NCI-H526 (cell line): Measurements from ENCODE around the gene QRICH2.
"Not testable (repeated sequence)": the region's sequence is repeated elsewhere in the genome, so short reads cannot be mapped to it uniquely, and the experiment has no call there.

ENCODE experiments used
- DNase-seq, 2 experiments: peaks; one replicate each; lab custom pipeline; 2025; lab: John Stamatoyannopoulos, UW

The QRICH2 gene

DNA sequence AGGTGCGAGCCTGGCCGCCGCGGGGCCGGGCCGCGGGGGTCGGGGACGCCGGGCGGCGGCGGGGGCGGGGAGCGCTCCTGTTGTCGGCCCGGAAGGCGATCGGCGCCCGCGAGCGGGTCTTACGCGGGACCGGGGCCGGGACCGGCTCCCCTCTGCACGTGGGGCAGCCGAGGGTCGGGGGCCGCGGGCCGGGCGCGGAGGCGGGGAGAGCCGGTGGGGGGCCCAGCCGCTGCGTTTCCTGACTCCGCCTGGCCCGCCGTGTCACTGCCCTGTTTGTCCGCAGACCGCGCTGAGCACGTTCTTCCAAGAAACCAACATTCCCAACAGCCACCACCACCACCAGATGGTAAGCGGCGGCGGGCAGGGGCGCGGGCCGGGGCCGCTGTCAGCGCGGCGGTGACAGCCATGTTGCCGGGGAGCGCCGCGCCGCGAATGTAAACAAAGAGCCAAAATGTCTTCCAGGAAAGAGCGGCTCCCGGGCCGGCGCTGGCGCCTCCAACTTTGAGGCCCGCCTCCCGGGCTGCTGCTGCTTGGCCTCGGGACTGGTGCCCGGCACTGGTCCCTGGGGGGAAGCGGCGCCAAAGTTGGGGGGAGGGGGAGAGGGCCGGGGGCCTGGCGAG lies 42.3 kb downstream of the QRICH2 start:
- peak in 1 of 2 experiments; percentile 72 for DNase-seq

DNA sequence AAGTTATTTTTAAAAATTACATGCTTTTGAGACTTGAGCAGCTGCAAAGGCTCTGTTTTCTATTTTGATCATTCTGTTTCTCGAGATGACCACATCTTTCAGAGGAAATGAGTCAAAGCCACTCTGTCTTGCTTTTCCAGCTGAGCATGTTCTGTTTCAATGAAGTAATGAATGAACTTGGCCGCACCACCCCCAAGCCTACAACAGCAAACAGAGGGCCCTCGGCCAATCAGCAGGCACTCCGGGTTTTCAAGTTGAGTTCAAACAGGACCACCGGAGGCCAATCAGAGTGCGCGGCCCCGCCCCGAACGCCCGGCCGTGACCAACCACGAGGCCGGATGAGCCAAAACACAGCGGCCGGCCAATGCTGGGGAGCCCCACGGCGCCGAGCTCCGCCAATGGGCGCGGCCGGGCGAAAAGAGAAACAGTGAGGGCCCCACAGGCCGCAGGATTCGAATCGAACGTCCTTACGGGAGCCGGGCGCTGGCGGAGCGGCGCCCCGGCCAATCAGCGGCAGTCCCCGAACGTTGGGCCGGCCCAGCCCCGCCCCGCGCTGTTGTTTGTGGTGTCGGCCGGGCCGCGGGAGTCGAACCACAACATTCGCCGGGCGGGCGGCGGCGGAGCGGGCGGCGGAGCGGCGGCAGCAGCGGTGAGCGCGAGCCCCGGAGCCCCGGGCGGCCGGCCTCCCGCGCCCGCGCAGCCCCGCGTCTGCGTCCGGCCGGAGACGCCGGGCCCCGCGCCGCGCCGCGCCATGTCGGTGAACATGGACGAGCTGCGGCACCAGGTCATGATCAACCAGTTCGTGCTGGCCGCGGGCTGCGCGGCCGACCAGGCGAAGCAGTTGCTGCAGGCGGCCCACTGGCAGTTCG lies 43.1 kb downstream of the QRICH2 start, which contains the start of gene UBALD2:
Gene UBALD2 (plus strand): TSS at position 594 of the 869 bp plus-strand sequence. CDS start 158 bp downstream, at position 752.
- DNase-seq: peak; percentile 96 to 99

DNA sequence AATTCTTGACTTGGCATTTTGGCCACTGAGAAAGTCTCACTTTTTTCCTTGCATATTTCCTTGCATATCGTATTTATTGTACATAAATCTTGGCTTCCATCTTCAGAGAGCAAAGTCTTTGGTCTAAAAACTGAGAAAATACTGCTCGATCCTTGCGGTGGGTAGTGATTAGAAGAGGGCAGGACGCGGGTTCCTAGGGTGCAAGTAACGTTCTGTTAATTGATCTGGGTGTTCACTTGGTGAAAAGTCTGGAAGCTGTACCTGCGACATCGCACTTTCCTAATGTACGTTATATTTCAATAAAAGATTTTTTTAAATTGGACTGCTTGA lies 43.7 kb downstream of the QRICH2 start:
- DNase-seq: no peak

DNA sequence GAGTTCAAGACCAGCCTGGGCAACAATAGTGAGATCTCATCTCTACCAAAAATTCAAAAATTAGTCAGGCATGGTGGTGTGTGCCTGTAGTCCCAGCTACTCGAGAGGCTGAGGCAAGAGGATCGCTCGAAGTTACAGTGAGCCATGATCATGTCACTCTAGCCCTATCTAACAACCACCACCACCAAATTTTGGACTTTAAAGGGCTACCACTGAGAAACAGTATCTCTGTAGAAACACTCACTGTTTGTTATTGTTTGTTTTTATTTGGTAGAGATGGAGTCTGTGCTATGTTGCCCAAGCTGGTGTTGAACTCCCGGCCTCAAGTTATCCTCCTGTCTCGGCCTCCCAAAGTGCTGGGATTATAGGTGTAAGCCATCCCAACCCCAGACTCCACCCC lies 44.2 kb downstream of the QRICH2 start:
- DNase-seq: no peak

DNA sequence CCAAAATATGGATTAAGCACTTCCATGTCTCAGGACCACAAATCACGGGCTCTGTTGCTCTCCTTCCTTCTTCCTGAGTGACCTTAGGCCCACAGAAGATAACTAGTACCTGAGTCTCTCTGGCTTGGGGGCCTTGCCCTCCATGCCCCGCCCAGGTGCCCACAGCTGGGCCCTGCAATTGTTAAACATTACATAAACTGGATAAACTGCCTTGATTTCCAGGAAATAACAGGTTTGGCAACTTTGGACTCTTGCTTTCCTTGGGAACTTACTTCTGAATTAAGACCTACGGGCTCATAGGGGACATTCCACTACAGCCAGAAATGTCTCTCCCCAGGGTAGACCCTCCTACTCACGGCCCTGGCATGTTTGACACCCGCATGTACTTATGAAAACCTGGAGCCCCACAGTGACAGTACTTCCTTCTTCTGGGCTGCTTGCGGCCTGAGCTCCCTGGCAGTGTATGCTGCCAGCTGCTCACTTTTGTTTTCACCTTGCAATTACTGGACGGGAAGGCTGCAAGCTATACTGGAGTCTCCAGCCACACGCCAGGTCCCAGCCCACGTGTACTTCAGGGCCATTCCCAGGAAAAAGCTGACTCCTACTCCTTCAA lies 45.2 kb downstream of the QRICH2 start:
- peak in 1 of 2 experiments; percentile 48 for DNase-seq

DNA sequence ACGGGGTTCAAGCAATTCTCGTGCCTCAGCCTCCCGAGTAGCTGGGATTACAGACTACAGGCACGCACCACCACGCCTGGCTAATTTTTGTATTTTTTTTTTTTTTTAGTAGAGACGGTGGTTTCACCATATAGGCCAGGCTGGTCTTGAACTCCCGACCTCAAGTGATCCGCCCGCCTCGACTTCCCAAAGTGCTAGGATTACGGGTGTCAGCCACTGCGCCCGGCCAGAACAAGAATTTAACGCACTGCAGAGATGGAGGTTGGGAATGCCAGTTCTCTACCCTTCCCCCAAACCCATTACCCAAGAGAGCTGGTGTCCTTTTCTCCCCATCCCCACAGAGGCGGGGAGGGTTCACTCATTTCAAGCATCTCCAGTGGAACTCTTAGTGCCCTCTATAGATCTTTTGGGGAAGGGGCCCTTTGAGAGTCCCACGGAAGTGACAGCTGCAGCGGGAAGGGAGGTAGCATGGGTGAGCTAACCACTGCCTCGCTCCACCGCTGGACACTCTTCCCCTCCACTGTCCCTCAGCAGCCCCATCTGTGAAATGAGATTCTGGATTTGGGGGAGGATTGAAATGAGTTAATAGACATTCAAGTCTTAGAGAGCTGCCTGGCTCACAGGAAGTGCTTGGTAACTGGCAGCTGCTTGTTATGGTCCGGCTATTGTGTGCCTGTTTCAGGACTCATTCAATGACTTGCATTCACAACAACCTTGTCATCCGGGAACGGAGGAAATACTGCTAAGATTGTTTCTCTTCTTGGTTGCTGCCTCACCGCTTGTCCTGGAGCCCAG lies 46.5 kb downstream of the QRICH2 start:
- no peak for DNase-seq

DNA sequence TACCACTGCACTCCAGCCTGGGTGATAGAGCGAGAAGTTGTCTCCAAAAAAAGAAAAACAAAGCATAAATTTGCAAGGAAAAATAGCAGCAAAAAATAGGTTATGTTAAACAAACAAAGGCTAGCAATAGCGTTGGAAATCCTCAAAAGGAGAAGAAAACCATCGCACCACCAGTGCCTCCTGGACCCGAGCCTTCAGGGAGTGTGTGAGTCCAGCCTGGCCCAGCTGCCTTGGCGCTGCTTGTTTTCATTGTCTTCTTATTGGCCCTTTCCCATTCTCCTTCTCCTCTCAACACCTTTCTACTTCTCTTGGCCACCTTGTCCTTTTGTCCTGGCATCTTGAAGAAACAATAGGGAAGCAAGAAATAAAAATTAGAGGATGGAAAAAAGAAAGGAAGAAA lies 47.4 kb downstream of the QRICH2 start:
- no peak for DNase-seq

DNA sequence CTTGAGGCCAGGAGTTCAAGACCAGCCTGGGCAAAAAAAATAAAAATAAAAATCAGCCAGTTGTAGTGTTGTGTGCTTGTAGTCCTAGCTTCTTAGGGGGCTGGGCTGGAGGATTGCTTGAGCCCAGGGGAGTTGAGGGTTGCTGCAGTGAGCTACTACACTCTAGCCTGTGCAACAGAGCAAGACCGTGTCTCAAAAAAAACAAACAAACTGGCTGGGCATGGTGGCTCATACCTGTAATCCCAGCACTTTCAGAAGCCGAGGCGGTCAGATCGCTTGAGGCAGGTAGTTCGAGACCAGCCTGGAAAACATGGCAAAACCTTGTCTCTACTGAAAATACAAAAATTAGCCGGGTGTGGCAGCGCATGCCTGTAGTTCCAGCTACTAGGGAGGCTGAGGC lies 47.9 kb downstream of the QRICH2 start:
- DNase-seq: no peak

DNA sequence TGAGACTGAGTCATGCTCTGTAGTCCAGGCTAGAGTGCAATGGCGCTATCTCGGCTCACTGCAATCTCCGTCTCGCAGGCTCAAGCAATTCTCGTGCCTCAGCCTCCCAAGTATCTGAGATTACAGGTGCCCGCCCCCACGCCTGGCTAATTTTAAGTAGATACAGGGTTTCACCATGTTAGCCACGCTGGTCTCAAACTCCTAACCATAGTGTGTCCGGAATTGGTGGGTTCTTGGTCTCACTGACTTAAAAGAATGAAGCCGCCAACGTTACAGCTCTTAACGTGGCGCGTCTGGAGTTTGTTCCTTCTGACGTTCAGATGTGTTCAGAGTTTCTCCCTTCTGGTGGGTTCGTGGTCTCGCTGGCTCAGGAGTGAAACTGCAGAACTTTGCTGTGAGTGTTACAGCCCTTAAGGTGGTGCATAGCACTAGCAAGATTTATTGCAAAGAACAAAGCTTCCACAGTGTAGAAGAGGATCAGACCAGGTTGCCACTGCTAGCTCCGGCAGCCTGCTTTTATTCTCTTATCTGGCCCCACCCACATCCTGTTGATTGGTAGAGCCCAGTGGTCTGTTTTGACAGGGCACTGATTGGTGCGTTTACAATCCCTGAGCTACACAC lies 51.5 kb downstream of the QRICH2 start:
- not testable (repeated sequence) for DNase-seq

DNA sequence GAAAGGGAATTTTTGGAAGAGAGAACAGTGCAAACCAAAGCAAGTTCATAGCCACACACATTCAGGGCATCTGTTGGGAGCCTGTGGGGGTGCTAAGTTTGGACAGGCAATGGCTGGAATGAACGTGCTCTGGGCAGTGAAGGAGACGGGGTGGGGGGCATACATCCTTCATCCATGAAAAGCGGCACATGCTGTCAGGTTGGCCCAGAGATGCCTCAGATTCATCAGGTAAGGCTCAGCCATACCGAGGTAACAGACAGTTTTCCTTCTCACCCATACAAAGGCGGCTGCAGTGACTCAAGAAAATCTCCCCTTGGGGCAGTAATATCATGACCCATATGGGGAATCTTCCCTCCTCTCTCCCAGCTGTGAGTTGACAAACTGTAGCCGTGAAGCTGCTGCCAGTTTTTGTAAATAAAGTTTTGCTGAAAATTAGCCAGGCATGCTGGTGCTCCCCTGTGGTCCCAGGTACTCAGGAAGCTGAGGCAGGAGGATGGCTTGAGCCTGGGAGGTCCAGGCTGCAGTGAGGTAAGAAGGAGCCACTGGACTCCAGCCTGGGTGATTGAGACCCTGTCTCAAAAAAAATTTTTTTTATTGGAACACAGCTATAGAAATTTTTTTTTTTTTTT lies 52.2 kb downstream of the QRICH2 start:
- no peak for DNase-seq

DNA sequence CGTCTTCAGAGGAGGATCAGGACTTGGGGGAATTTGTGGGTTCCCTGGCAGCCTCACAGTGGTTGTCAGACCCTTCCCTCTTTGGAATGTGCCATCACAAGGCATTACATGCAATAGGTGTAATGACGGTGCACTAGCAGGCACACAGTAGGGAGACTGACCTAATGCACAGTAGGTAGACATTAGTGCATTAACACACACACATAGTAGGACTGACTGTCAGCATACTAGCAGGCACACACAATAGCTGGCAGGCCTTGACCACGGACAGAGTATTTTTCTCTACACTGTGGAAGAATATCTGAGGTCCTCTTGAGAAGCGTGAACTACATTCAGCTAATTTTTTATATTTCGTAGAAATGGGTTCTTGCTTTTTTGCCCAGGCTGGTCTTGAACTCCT lies 53.8 kb downstream of the QRICH2 start:
- DNase-seq: no peak

DNA sequence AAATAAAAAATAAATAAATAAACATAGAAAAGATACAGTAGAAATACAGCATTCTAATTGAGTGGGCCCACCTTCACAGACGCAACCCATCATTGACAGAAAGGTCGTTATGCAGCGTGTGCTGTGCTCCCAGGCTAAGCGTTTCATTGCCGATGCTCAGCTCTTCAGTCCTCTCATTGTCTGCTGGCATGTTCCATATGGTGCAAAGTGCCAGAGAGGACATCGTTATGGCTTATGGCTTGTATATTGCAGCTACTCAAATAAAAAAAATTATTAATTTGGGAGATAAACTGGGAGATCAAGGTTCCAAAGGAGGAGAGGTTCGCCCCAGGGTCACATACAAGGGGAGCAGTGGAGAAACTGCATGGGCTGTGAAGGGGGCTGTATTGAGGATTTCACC lies 54.2 kb downstream of the QRICH2 start:
- DNase-seq: no peak

DNA sequence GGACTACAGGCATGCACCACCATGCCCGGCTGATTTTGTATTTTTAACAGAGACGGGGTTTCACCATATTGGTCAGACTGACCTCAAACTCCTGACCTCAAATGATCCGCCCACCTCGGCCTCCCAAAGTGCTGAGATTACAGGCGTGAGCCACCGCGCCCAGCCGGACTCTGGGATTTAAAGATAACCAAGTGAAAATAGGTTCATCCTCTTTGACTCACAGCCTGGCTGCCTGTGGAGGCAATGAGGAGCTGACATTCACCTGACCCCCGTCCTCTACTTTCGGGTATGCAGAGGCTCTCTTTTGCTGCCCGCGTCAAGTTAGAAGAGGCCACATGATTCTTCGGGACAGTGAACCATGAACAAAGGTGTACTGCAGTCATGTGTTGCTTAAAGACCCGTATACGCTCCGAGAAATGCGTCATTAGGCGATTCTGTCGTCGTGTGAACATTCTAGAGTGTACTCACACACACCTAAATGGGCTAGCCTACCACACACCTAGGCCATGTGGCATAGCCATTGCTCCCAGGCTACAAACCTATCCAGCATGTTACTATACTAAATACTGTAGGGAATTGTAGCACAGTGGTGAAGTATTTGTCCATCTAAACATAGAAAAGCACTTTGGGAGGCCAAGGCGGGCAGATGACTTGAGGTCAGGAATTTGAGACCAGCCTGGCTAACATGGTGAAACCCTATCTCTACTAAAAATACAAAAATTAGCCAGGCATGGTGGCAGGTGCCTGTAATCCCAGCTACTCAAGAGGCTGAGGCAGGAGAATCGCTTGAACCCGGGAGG lies 54.9 kb downstream of the QRICH2 start:
- not testable (repeated sequence) for DNase-seq

DNA sequence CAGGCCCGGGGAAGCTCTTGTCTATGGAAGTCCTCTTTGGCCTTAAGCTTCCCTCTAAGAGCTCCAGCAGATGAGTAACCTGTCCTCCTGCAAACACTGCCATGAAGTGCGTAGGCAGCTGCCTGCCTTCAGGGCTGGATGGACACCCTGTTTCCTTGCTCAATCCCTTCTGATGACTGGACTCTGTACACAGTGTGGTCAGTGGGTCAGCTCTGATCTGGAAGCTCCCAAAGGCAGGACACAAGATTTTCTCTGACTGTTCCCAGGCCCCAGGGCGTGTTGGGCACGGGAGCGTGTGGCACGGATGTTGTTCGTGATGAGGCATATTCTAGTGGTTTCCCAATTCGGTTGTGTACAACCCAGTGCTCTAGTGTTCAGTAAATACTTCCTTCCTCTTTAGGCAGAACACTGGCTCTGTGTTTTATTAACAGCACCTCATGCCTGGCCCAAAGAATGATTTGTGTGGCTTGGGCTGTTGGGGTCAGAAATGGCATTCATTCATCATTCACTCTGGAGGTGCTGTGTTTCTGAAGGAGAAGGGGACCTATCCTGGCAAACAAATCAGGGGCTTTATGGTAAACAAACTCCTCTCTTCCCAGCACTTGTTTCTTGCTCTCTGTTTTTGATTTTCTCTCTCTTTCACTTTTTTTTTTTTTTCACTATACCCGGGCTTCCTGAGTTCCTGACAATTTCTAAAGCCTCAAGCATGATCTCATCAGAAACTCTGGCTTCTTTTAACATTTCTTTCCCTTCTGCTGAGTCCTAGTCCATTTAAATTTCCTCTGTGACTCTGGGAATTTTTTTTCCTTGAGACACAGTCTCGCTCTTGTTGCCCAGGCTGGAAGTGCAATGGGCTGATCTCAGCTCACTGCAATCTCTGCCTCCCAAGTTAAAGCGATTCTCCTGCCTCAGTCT lies 55.8 kb downstream of the QRICH2 start:
- DNase-seq: no peak

DNA sequence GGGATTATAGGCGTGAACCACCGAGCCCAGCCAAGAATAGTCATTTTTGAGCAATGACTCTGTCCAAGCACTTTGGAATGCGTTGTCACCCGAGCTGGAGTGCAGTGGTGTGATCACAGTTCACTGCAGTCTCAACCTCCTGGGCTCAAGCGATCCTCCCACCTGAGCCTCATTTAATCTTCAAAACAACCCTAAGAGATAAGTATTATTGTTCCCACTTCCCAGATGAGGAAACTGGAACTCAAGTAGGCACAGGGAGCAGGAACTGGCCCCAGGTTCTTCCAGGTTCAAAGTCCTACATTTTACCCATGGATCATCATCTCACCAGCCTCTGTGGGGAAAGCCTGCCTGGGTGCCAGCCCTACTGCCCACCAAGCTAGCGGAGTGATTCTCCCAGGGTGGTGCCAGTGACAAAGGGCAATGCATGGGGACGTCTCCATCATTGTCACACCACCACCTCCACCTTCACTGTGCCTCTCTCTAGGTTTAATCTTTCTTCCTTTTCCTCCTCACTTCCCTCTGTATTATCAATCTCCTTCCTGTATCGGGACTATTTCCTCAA lies 56.5 kb downstream of the QRICH2 start:
- DNase-seq: no peak

DNA sequence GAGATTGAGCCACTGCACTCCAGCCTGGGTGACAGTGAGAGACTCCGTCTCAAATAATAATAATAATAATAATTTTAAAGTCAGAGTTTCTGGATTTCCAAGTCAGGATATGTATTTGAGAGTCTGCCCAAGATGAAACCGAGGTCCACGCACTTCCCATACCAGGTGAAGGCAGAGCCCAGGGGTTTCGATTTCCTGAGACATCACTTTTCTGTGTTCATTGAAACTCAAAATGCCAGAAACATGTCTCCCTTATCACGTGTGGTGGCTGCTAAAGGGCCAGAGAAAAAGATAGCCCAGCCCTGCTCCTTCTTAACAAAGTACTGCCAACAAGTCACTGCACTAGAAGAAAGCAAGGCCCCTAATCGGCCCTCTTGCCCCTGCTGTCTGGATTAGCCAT lies 57.9 kb downstream of the QRICH2 start:
- no peak for DNase-seq

DNA sequence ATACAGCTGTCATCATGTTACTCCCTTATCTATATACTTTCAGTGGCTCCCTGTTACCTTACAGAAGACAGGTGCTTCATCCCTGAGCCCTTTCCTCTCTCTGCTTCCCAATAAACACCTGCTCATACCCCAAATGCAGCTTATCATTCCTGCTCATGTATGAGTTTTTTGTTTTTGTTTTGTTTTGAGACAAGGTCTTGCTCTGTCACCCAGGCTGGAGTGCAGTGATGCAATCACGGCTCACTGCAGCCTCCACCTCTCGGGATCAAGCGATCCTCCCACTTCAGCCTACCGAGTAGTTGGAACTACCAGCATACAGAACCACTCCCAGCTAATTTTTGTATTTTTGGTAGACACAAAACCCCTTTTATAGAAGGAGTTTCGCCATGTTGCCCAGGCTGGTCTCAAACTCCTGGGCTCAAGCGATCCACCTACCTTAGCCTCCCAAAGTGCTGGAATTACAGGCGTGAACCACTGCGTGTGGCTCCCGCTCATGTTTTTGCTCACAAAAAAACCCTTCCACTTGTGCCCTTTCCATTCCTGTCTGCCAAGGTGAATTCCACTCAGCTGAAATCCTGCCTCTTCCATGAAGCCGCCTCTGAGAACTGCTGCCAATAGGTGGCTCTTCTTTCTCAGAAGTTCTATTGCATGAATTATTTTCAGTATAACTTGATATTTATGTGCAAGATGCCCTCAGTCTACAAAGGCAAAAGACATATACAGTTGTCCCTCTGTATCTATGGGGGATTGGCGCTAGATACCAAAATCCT lies 59.9 kb downstream of the QRICH2 start:
- no peak for DNase-seq

DNA sequence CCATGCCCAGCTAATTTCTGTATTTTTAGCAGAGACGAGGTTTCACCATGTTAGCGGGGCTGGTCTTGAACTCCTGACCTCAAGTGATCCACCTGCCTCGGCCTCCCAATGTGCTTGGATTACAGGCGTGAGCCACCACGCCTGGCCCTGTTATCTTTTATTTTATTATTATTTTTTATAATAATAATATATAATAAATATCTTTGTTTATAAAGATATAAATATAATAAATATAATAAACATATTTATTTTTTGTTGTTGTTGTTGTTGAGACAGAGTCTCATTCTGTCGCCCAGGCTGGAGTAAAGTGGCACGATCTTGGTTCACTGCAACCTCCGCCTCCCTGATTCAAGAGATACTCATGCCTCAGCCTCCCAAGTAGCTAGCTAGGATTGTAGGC lies 60.8 kb downstream of the QRICH2 start:
- no peak for DNase-seq
